ENCODE results near the gene CLSTN1. TPM values are rescaled to one million over a fixed set of nuclear protein-coding genes. Genes with fewer than 3 reads are reported as not detected.

The CLSTN1 gene
- total and polyA plus RNA-seq, 2 donors (not counting 1 experiment from before 2014, with no cell fraction given) = 34.9 to 81.4 TPM

- Mint-ChIP-seq H3K27me3 (no peaks in the 10 kb centered on the region), H3K27ac (no peak overlapping the region), H3K4me1 (peaks cover 24% of the 10 kb centered on the region), H3K9me3 (ENCODE audit: insufficient read depth) (no peaks in the 10 kb centered on the region), H3K4me3 (no peak overlapping the region)
- Histone ChIP-seq H3K79me2 (ENCODE audit: control insufficient read depth, insufficient read depth, low read length) (peaks cover 92% of the 10 kb centered on the region), H3K9ac (ENCODE audit: low read length) (no peak overlapping the region), H3K9me3 (ENCODE audit: control extremely low read depth in 1 of 3, control insufficient read depth in 2 of 3, insufficient read depth in 1 of 3, low read length in 2 of 3) (no peaks in the 10 kb centered on the region), H4K20me1 (ENCODE audit: control insufficient read depth, insufficient read depth, low read length, poor library complexity, severe bottlenecking) (peaks cover 63% of the 10 kb centered on the region), H3K27me3 (replicated peaks in 1 of 4; ENCODE audit: control extremely low read depth in 1 of 4, control insufficient read depth in 3 of 4, insufficient read depth in 4 of 4, low read length in 3 of 4) (no peaks in the 10 kb centered on the region), H2AFZ (ENCODE audit: insufficient read depth, low read depth, low read length, poor library complexity, severe bottlenecking) (no peak overlapping the region), H3K36me3 (replicated peaks in 1 of 2; ENCODE audit: control extremely low read depth in 1 of 2, control insufficient read depth in 1 of 2, extremely low read depth in 1 of 2, insufficient read depth in 2 of 2, low read length in 1 of 2) (no peaks in the 10 kb centered on the region), H3K4me3 (ENCODE audit: control extremely low read depth in 1 of 5, extremely low read depth in 1 of 5, insufficient read depth in 1 of 5, low read depth in 2 of 5, low read length in 4 of 5) (no peak overlapping the region), H3K4me1 (ENCODE audit: control insufficient read depth in 2 of 2, insufficient read depth in 2 of 2, low read length in 2 of 2) (peaks cover 16 to 21% of the 10 kb centered on the region in 2 donors), H3K4me2 (replicated peaks; ENCODE audit: low read depth, low read length, poor library complexity, severe bottlenecking) (no peak overlapping the region), H3K27ac (ENCODE audit: low read length in 2 of 2) (no peak overlapping the region)
- TF ChIP-seq EZH2 (IDR thresholded peaks at IDR 0.05; ENCODE audit: borderline replicate concordance, insufficient read depth, low read depth, low read length, poor library complexity, severe bottlenecking) (no peak), CTCF (IDR thresholded peaks at IDR 0.05) (no peak)
- POLR2A ChIA-PET = interaction anchor here (0.7 kb wide), 1 partner anchor 125 kb away, joined by 6 read pairs; no protein-coding TSS in a partner anchor
- CTCF ChIA-PET = interaction anchor here (1.5 kb wide), 1 partner anchor 33 kb away, joined by 6 read pairs; no protein-coding TSS in a partner anchor
- no CpG with 5 or more reads among the region's 4 CpGs for WGBS (ENCODE audit: insufficient coverage)
- DNase-seq (no peak), ATAC-seq (ENCODE audit: low read depth) (no peak)
- intact Hi-C loops (cut with micrococcal nuclease) = no loop called here
These were observed 6.0 kb downstream of the CLSTN1 start for GRCh38 chr1:9817734-9818133.

GRCh38 chr1:9816199-9816598 is 7.6 kb downstream of the CLSTN1 start:
- TF ChIP-seq CTCF (IDR thresholded peaks at IDR 0.05) (no peak), EZH2 (IDR thresholded peaks at IDR 0.05; ENCODE audit: borderline replicate concordance, insufficient read depth, low read depth, low read length, poor library complexity, severe bottlenecking) (no peak)
- no peak overlapping the region for H3K4me3 Mint-ChIP-seq
- H3K9me3 Mint-ChIP-seq (ENCODE audit: insufficient read depth) = no peaks in the 10 kb centered on the region
- no peaks in the 10 kb centered on the region for H3K27me3 ChIP-seq (replicated peaks in 1 of 4; ENCODE audit: control extremely low read depth in 1 of 4, control insufficient read depth in 3 of 4, insufficient read depth in 4 of 4, low read length in 3 of 4)
- H3K4me1 ChIP-seq (ENCODE audit: control insufficient read depth in 2 of 2, insufficient read depth in 2 of 2, low read length in 2 of 2) = peaks cover under 1 to 6% of the 10 kb centered on the region in 2 donors
- DNase-seq (no peak), ATAC-seq (ENCODE audit: low read depth) (no peak)
- intact Hi-C loops (cut with micrococcal nuclease) = no loop called here
- no peak overlapping the region for H2AFZ ChIP-seq (ENCODE audit: insufficient read depth, low read depth, low read length, poor library complexity, severe bottlenecking)
- H3K79me2 ChIP-seq (ENCODE audit: control insufficient read depth, insufficient read depth, low read length) = peaks cover 98% of the 10 kb centered on the region
- no peak overlapping the region for H3K9ac ChIP-seq (ENCODE audit: low read length)
- H3K27me3 Mint-ChIP-seq = no peaks in the 10 kb centered on the region
- H3K4me3 ChIP-seq (ENCODE audit: control extremely low read depth in 1 of 5, extremely low read depth in 1 of 5, insufficient read depth in 1 of 5, low read depth in 2 of 5, low read length in 4 of 5) = no peak overlapping the region
- no peak overlapping the region for H3K4me2 ChIP-seq (replicated peaks; ENCODE audit: low read depth, low read length, poor library complexity, severe bottlenecking)
- no CpG with 5 or more reads among the region's 1 CpG for WGBS (ENCODE audit: insufficient coverage)
- no peaks in the 10 kb centered on the region for H3K9me3 ChIP-seq (ENCODE audit: control extremely low read depth in 1 of 3, control insufficient read depth in 2 of 3, insufficient read depth in 1 of 3, low read length in 2 of 3)
- POLR2A ChIA-PET = no interaction called here
- no peaks in the 10 kb centered on the region for H3K36me3 ChIP-seq (replicated peaks in 1 of 2; ENCODE audit: control extremely low read depth in 1 of 2, control insufficient read depth in 1 of 2, extremely low read depth in 1 of 2, insufficient read depth in 2 of 2, low read length in 1 of 2)
- CTCF ChIA-PET = no interaction called here
- peaks cover 55% of the 10 kb centered on the region for H4K20me1 ChIP-seq (ENCODE audit: control insufficient read depth, insufficient read depth, low read length, poor library complexity, severe bottlenecking)
- no peak overlapping the region for H3K27ac Mint-ChIP-seq
- peaks cover 18% of the 10 kb centered on the region for H3K4me1 Mint-ChIP-seq
- H3K27ac ChIP-seq (ENCODE audit: low read length in 2 of 2) = no peak overlapping the region

All from B cell (primary cell).